Endothelial cell (in vitro differentiated cells): ENCODE results near the gene KIAA2012. TPM values are rescaled to one million over a fixed set of nuclear protein-coding genes. Genes with fewer than 3 reads are reported as not detected.

Experiments used
- DNase-seq: peaks from one replicate; pipeline ENCODE4 v3.0.0; 2021; ENCODE audit warnings: low spot score
- H3K27ac Mint-ChIP-seq: one replicate; pipeline ENCODE4 v1.8.0; 2021; ENCODE audit warnings: mixed read lengths, inconsistent platforms; ENCODE audit not compliant: unreplicated experiment
- H3K27me3 Mint-ChIP-seq: one replicate; pipeline ENCODE4 v1.8.0; 2021; ENCODE audit warnings: mild to moderate bottlenecking, moderate library complexity, mixed read lengths, inconsistent platforms; ENCODE audit not compliant: unreplicated experiment
- H3K36me3 Mint-ChIP-seq: one replicate; pipeline ENCODE4 v1.8.0; 2021; ENCODE audit warnings: mild to moderate bottlenecking, low read depth, mixed read lengths, inconsistent platforms; ENCODE audit not compliant: unreplicated experiment
- H3K4me1 Mint-ChIP-seq: one replicate; pipeline ENCODE4 v1.8.0; 2021; ENCODE audit warnings: mild to moderate bottlenecking, mixed read lengths, inconsistent platforms; ENCODE audit not compliant: unreplicated experiment
- H3K4me3 Mint-ChIP-seq: one replicate; pipeline ENCODE4 v1.8.0; 2021; ENCODE audit warnings: mild to moderate bottlenecking, mixed read lengths, inconsistent platforms; ENCODE audit not compliant: unreplicated experiment
- H3K9me3 Mint-ChIP-seq: one replicate; pipeline ENCODE4 v1.8.0; 2021; ENCODE audit warnings: mixed read lengths, inconsistent platforms; ENCODE audit not compliant: unreplicated experiment
- CTCF ChIP-seq: fragments of 200-600 bp; sonication (generic); IDR thresholded peaks from one replicate; pipeline ENCODE4 v1.5.0; 2021; ENCODE audit warnings: antibody characterized with exemption; ENCODE audit not compliant: unreplicated experiment
- total RNA-seq: library from RNA; stranded (reverse); fragmentation: NEBNext Ultra II Directional; extraction: Animal tissue kit (Norgen Biotek cat#: 25700); gene quantifications from one replicate; pipeline ENCODE4 v1.2.1, GENCODE V29; 2021; ENCODE audit not compliant: unreplicated experiment

KIAA2012 gene
- total RNA-seq, 1 donor from 2014 or later: 0.08 TPM

GRCh38 chr2:202187570-202187969, 114.5 kb downstream of the KIAA2012 start:
- no peak overlapping the region for H3K4me3 Mint-ChIP-seq
- no peak overlapping the region for H3K27ac Mint-ChIP-seq
- no peaks in the 10 kb centered on the region for H3K4me1 Mint-ChIP-seq

GRCh38 chr2:202193305-202193704, 120.2 kb downstream of the KIAA2012 start:
- DNase-seq: no peak
- peaks cover 11% of the 10 kb centered on the region for H3K4me1 Mint-ChIP-seq
- H3K27ac Mint-ChIP-seq: no peak overlapping the region
- no peaks in the 10 kb centered on the region for H3K36me3 Mint-ChIP-seq
- TF ChIP-seq CTCF: no peak
- H3K27me3 Mint-ChIP-seq: peaks cover 3% of the 10 kb centered on the region
- no peaks in the 10 kb centered on the region for H3K9me3 Mint-ChIP-seq
- H3K4me3 Mint-ChIP-seq: no peak overlapping the region

More at GRCh38 chr2:202187570-202187969, 114.5 kb downstream of the KIAA2012 start:
- H3K27me3 Mint-ChIP-seq: peaks cover 2% of the 10 kb centered on the region
- no peak for DNase-seq
- no peaks in the 10 kb centered on the region for H3K9me3 Mint-ChIP-seq
- H3K36me3 Mint-ChIP-seq: no peaks in the 10 kb centered on the region
- no peak for TF ChIP-seq CTCF

DNA sequence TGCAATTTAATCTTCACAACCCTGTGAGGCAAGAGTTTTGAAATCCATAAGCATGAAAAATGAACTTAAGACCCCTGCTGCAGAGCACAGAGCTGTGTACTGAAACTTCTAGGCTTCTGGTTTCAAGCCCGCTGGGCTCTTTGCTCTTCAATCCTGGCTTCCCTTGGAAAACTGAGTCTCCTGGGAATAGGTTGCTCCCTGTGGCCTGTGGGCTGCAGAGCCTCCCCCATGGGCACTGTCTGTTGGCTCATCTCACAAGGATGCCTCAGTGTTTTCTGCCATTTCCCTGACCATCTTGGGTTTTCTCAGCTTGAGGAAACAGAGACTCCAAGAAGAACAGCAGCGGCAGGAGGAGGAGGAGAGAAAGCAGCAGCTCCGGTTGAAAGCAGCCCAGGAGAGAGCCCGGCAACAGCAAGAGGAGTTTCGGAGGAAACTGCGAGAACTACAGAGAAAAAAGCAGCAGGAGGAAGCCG, 120.9 kb downstream of the KIAA2012 start:
- no peak overlapping the region for H3K27ac Mint-ChIP-seq

GRCh38 chr2:202194418-202194817, 121.4 kb downstream of the KIAA2012 start:
- Mint-ChIP-seq H3K4me3 (no peak overlapping the region), H3K27ac (no peak overlapping the region), H3K27me3 (peaks cover 3% of the 10 kb centered on the region), H3K4me1 (peaks cover 11% of the 10 kb centered on the region), H3K36me3 (no peaks in the 10 kb centered on the region), H3K9me3 (no peaks in the 10 kb centered on the region)
- no peak for TF ChIP-seq CTCF
- no peak for DNase-seq

More for the DNA sequence above, 120.9 kb downstream of the KIAA2012 start:
- peaks cover 11% of the 10 kb centered on the region for H3K4me1 Mint-ChIP-seq
- peaks cover 3% of the 10 kb centered on the region for H3K27me3 Mint-ChIP-seq
- DNase-seq: no peak
- H3K4me3 Mint-ChIP-seq: no peak overlapping the region
- no peaks in the 10 kb centered on the region for H3K36me3 Mint-ChIP-seq
- TF ChIP-seq CTCF: no peak
- no peaks in the 10 kb centered on the region for H3K9me3 Mint-ChIP-seq

GRCh38 chr2:202196727-202197126, 123.7 kb downstream of the KIAA2012 start:
- TF ChIP-seq CTCF: no peak
- no peak for DNase-seq
- Mint-ChIP-seq H3K4me3 (peak overlapping the region; percentile 42), H3K4me1 (peaks cover 11% of the 10 kb centered on the region), H3K36me3 (no peaks in the 10 kb centered on the region), H3K27ac (no peak overlapping the region), H3K27me3 (peaks cover 2% of the 10 kb centered on the region), H3K9me3 (no peaks in the 10 kb centered on the region)
